H1 (cell line): ENCODE data around the gene CROCC2. TPM values are rescaled to one million over a fixed set of nuclear protein-coding genes. Genes with fewer than 3 reads are reported as not detected.

Experiments used
- CTCF ChIA-PET: fragments of 300-600 bp; sonication (Branson Sonifier 250); formaldehyde crosslinking; loops from one replicate; lab custom pipeline; 2021; ENCODE audit not compliant: partially characterized antibody; lab: Charles Lee
- POLR2A ChIA-PET: fragments of 300-600 bp; sonication (Branson Sonifier 250); formaldehyde crosslinking; loops from one replicate; lab custom pipeline; 2021; ENCODE audit warnings: inconsistent platforms; ENCODE audit not compliant: partially characterized antibody; lab: Charles Lee
- DNase-seq, 2 experiments: peaks; one replicate each; pipeline versions ENCODE4 v3.0.0 to v3.0.0-alpha.2; 2010 to 2022; ENCODE audit warnings: low spot score in 2 of 2, low read depth in 1 of 2, mixed read lengths in 1 of 2
- FAIRE-seq: peaks from 2 replicates; lab custom pipeline; 2011; peaks lifted over from hg19 to GRCh38; lab: Jason Lieb, UNC
- H2AFZ ChIP-seq: 2 replicates; pipeline ENCODE4 v1.8.1; 2012; ENCODE audit warnings: low read length, inconsistent platforms
- H2AK5ac ChIP-seq: 2 replicates; pipeline ENCODE4 v1.6.1; 2013; ENCODE audit warnings: low read depth, low read length
- H2BK120ac ChIP-seq: replicated peaks from 2 replicates; pipeline ENCODE3; 2013; ENCODE audit warnings: low read depth, low read length, inconsistent platforms
- H2BK12ac ChIP-seq: 2 replicates; pipeline ENCODE4 v1.6.1; 2013; ENCODE audit warnings: low read depth, low read length
- H2BK15ac ChIP-seq: 2 replicates; pipeline ENCODE4 v1.6.1; 2013; ENCODE audit warnings: low read length
- H2BK20ac ChIP-seq: 2 replicates; pipeline ENCODE4 v1.6.1; 2013; ENCODE audit warnings: low read length
- H2BK5ac ChIP-seq: 2 replicates; pipeline ENCODE4 v1.6.1; 2013; ENCODE audit warnings: low read depth, low read length
- H3K14ac ChIP-seq: 2 replicates; pipeline ENCODE4 v1.6.1; 2013; ENCODE audit warnings: inconsistent platforms; ENCODE audit not compliant: insufficient read length
- H3K18ac ChIP-seq: 2 replicates; pipeline ENCODE4 v1.6.1; 2013; ENCODE audit warnings: low read length; ENCODE audit errors: extremely low read depth
- H3K23ac ChIP-seq: 2 replicates; pipeline ENCODE4 v1.6.1; 2013; ENCODE audit warnings: inconsistent platforms; ENCODE audit not compliant: insufficient read length
- H3K23me2 ChIP-seq: 2 replicates; pipeline ENCODE4 v1.6.1; 2013; ENCODE audit warnings: low read depth, low read length
- H3K27ac ChIP-seq: 2 replicates; pipeline ENCODE4 v1.6.1; 2011; ENCODE audit warnings: low read depth, low read length, inconsistent platforms
- H3K27me3 ChIP-seq, 4 experiments: replicated peaks in 1 of 4; 1 replicate in 1 of 4; 2 replicates in 3 of 4; pipeline versions ENCODE4 v1.6.1 to v1.8.1; 2011 to 2013; ENCODE audit warnings: low read length in 3 of 4, mild to moderate bottlenecking in 3 of 4, inconsistent platforms in 2 of 4, mixed read lengths in 2 of 4, moderate library complexity in 1 of 4; ENCODE audit not compliant: control insufficient read depth in 3 of 4, insufficient read depth in 3 of 4; ENCODE audit errors: extremely low read depth in 1 of 4
- H3K36me3 ChIP-seq, 4 experiments: 2 replicates each; pipeline versions ENCODE4 v1.6.1 to v1.8.1; 2011 to 2013; ENCODE audit warnings: mild to moderate bottlenecking in 4 of 4, low read length in 3 of 4, moderate library complexity in 2 of 4, control low read depth in 1 of 4, inconsistent platforms in 1 of 4; ENCODE audit not compliant: insufficient read depth in 4 of 4, control insufficient read depth in 2 of 4
- H3K4ac ChIP-seq: replicated peaks from 2 replicates; pipeline ENCODE3; 2013; ENCODE audit warnings: low read length, low read depth, mixed read lengths, inconsistent platforms; ENCODE audit not compliant: insufficient read length
- H3K4me1 ChIP-seq, 4 experiments: replicated peaks in 1 of 4; 1 replicate in 1 of 4; 2 replicates in 3 of 4; pipeline versions ENCODE4 v1.6.1 to v1.8.1; 2011 to 2013; ENCODE audit warnings: low read length in 3 of 4, inconsistent platforms in 2 of 4, mixed read lengths in 1 of 4; ENCODE audit not compliant: insufficient read depth in 4 of 4, control insufficient read depth in 3 of 4
- H3K4me2 ChIP-seq, 2 experiments: 2 replicates each; pipeline versions ENCODE4 v1.6.1 to v1.8.1; 2011 to 2013; ENCODE audit warnings: low read depth in 2 of 2, low read length in 2 of 2, control low read depth in 1 of 2, inconsistent platforms in 1 of 2, mild to moderate bottlenecking in 1 of 2; ENCODE audit not compliant: insufficient read depth in 1 of 2
- H3K4me3 ChIP-seq, 4 experiments: fragments of 200-600, 300-600 bp in 1 of 4; sonication (generic), shearing (Covaris generic), sonication (Bioruptor Twin) in 1 of 4; 2 replicates each; pipeline versions ENCODE4 v1.5.1 to v1.8.1; 2011 to 2016; ENCODE audit warnings: low read length in 4 of 4, low read depth in 3 of 4, control low read depth in 2 of 4, inconsistent platforms in 2 of 4, mild to moderate bottlenecking in 2 of 4, mixed read lengths in 1 of 4, moderate library complexity in 1 of 4; ENCODE audit not compliant: insufficient read depth in 2 of 4; ENCODE audit errors: extremely low read depth in 1 of 4
- H3K56ac ChIP-seq: replicated peaks from 2 replicates; pipeline ENCODE3; 2013; ENCODE audit warnings: low read depth, mild to moderate bottlenecking, mixed read lengths, low read length, inconsistent platforms; ENCODE audit not compliant: insufficient read length
- H3K79me1 ChIP-seq: 2 replicates; pipeline ENCODE4 v1.6.1; 2013; ENCODE audit warnings: low read depth, low read length, control low read depth
- H3K79me2 ChIP-seq, 2 experiments: 2 replicates each; pipeline versions ENCODE4 v1.6.1 to v1.8.1; 2012 to 2013; ENCODE audit warnings: low read length in 2 of 2, mild to moderate bottlenecking in 2 of 2, inconsistent platforms in 1 of 2; ENCODE audit not compliant: insufficient read depth in 2 of 2, control insufficient read depth in 1 of 2
- H3K9ac ChIP-seq, 4 experiments: replicated peaks in 1 of 4; 1 replicate in 1 of 4; 2 replicates in 3 of 4; pipeline versions ENCODE4 v1.6.1 to v1.8.1; 2011 to 2013; ENCODE audit warnings: low read depth in 3 of 4, low read length in 3 of 4, control low read depth in 2 of 4, mild to moderate bottlenecking in 2 of 4, moderate library complexity in 2 of 4, inconsistent platforms in 1 of 4; ENCODE audit errors: extremely low read depth in 1 of 4
- H3K9me3 ChIP-seq, 2 experiments: 2 replicates each; pipeline versions ENCODE4 v1.6.1 to v1.8.1; 2012 to 2013; ENCODE audit warnings: mild to moderate bottlenecking in 2 of 2, moderate library complexity in 2 of 2, control low read depth in 1 of 2, inconsistent platforms in 1 of 2, low read depth in 1 of 2, low read length in 1 of 2, mixed read lengths in 1 of 2; ENCODE audit not compliant: insufficient read depth in 2 of 2
- H4K20me1 ChIP-seq, 2 experiments: replicated peaks in 1 of 2; 2 replicates each; pipeline versions ENCODE3 to v1.8.1; 2011 to 2013; ENCODE audit warnings: inconsistent platforms in 2 of 2, low read length in 2 of 2, mild to moderate bottlenecking in 1 of 2; ENCODE audit not compliant: insufficient read depth in 2 of 2, control insufficient read depth in 1 of 2
- H4K5ac ChIP-seq: 2 replicates; pipeline ENCODE4 v1.6.1; 2013; ENCODE audit warnings: low read length, low read depth, mixed read lengths, inconsistent platforms; ENCODE audit not compliant: insufficient read length
- H4K8ac ChIP-seq: 2 replicates; pipeline ENCODE4 v1.8.0; 2013; ENCODE audit warnings: mild to moderate bottlenecking, moderate library complexity, low read length, inconsistent platforms; ENCODE audit not compliant: insufficient read depth; ENCODE audit errors: extremely low read depth
- H4K91ac ChIP-seq: replicated peaks from 2 replicates; pipeline ENCODE3; 2013; ENCODE audit warnings: low read length, mixed read lengths, inconsistent platforms; ENCODE audit not compliant: insufficient read length
- CTCF ChIP-seq, 3 experiments: IDR thresholded peaks; 1 replicate in 2 of 3; 2 replicates in 1 of 3; pipeline versions ENCODE4 v1.5.1 to v1.6.1; 2011; ENCODE audit warnings: low read length in 3 of 3, mild to moderate bottlenecking in 3 of 3, inconsistent platforms in 2 of 3, low read depth in 1 of 3, moderate library complexity in 1 of 3; ENCODE audit not compliant: insufficient read depth in 1 of 3; ENCODE audit errors: control extremely low read depth in 1 of 3
- KDM5A ChIP-seq: fragments of 200-600 bp; IDR thresholded peaks from 2 replicates; pipeline ENCODE4 v1.7.1; 2012; ENCODE audit warnings: mild to moderate bottlenecking, low read length, inconsistent platforms, mixed read lengths
- WGBS, 2 experiments: shearing (Covaris generic) in 1 of 2; methylation state at CpG; one replicate each; pipeline versions ENCODE4 v1.1.6 to v1.1.7; 2013 to 2015; ENCODE audit warnings: low lambda C conversion rate in 2 of 2, mixed read lengths in 2 of 2, inconsistent platforms in 1 of 2, low coverage in 1 of 2, missing lambda C conversion rate in 1 of 2; ENCODE audit not compliant: insufficient replicate concordance in 2 of 2, insufficient coverage in 1 of 2, insufficient read length in 1 of 2; ENCODE audit errors: extremely low coverage in 1 of 2, missing lambda C conversion rate in 1 of 2; 5-methylcytosine and 5-hydroxymethylcytosine counted together
- polyA plus RNA-seq, 7 experiments: library from polyadenylated mRNA; depleted of rRNA in 3 of 7; stranded (reverse) in 5 of 7; unstranded in 2 of 7; fragments of >200 nt in 5 of 7; fragments of 200-250 nt in 2 of 7; gene quantifications; 1 replicate in 5 of 7; 2 replicates in 1 of 7; 4 replicates in 1 of 7; pipeline versions ENCODE4 v1.2.1 to v1.2.3, GENCODE V29; 2011 to 2013; ENCODE audit warnings: missing spikeins in 2 of 7, mixed read lengths in 2 of 7
- total RNA-seq: library from RNA; stranded (reverse); fragmentation: NEBNext Ultra II Directional; extraction: Animal tissue kit (Norgen Biotek cat#: 25700); gene quantifications from 2 replicates; pipeline ENCODE4 v1.2.1, GENCODE V29; 2021

CROCC2 gene
- total and polyA plus RNA-seq, 2 of the 8 experiments (the other 6 are each of a cell fraction or from before 2014, with no cell fraction given) = not detected

- DNase-seq = no peak
- CTCF ChIA-PET = interaction anchor here (0.5 to 3.1 kb wide), 5 partner anchors 12 to 136 kb away, joined by 4 to 16 read pairs (median 5); no protein-coding TSS in a partner anchor
Observed at GRCh38 chr2:241001413-241002274, 95.5 kb downstream of the CROCC2 start.

More at GRCh38 chr2:241001413-241002274, 95.5 kb downstream of the CROCC2 start:
- H2BK15ac ChIP-seq = no peak overlapping the region
- H3K9me3 ChIP-seq = peaks cover 11 to 13% of the 10 kb centered on the region in 2 experiments
- no peaks in the 10 kb centered on the region for H3K79me1 ChIP-seq
- H4K5ac ChIP-seq = no peak overlapping the region
- no peak overlapping the region for H3K4ac ChIP-seq
- H3K27ac ChIP-seq = no peak overlapping the region
- H3K18ac ChIP-seq = no peak overlapping the region
- no peak overlapping the region for H2BK120ac ChIP-seq
- H3K4me1 ChIP-seq = peaks cover 0 to 6% (median 2%) of the 10 kb centered on the region in 4 experiments; a peak in 3 of 7 replicates
- H4K91ac ChIP-seq = no peak overlapping the region
- TF ChIP-seq CTCF (IDR thresholded peaks at IDR 0.05; ENCODE audit: control extremely low read depth in 1 of 3, insufficient read depth in 1 of 3, low read depth in 1 of 3, low read length in 3 of 3) (peak in 1 of 3 experiments; percentile 8; a peak in 1 of 4 replicates), KDM5A (no peak)
- H3K27me3 ChIP-seq = peaks cover 5 to 27% (median 15%) of the 10 kb centered on the region in 4 experiments
- H3K4me2 ChIP-seq = no peak overlapping the region
- H3K23me2 ChIP-seq = peaks cover 4% of the 10 kb centered on the region; the same call in 1 of the 2 replicates
- H3K36me3 ChIP-seq = no peaks in the 10 kb centered on the region
- no peak overlapping the region for H2AFZ ChIP-seq
- no peak overlapping the region for H3K14ac ChIP-seq
- H3K4me3 ChIP-seq = no peak overlapping the region
- no peak overlapping the region for H2AK5ac ChIP-seq
- no peaks in the 10 kb centered on the region for H3K79me2 ChIP-seq
- WGBS, 2 experiments = 92% methylated on average over 19 of the region's 21 CpGs; no CpG with 5 or more reads in 1 of the 2 experiments
- no peak overlapping the region for H3K9ac ChIP-seq
- POLR2A ChIA-PET = interaction anchor here (2.5 kb wide), 1 partner anchor 8 kb away, joined by 7 read pairs; no protein-coding TSS in a partner anchor
- peak overlapping the region; percentile 14; the same call in 1 of the 2 replicates for H4K8ac ChIP-seq
- H2BK5ac ChIP-seq = no peak overlapping the region; the same call in 1 of the 2 replicates
- no peak overlapping the region for H2BK20ac ChIP-seq
- no peak overlapping the region for H2BK12ac ChIP-seq
- H3K56ac ChIP-seq = no peak overlapping the region
- FAIRE-seq = no peak
- no peak overlapping the region for H3K23ac ChIP-seq
- H4K20me1 ChIP-seq = peaks cover 0 to 7% of the 10 kb centered on the region in 2 experiments
